ENCODE measurements around the gene MET. TPM values are rescaled to one million over a fixed set of nuclear protein-coding genes. Genes with fewer than 3 reads are reported as not detected.
"Not testable (repeated sequence)": the region's sequence is repeated elsewhere in the genome, so short reads cannot be mapped to it uniquely, and the experiment has no call there.

The MET gene
- total RNA-seq (2014; rRNA removed; shearing (Covaris generic)): 77.6 and 80.5 TPM in 2 replicates
- 21.5 and 42.8 TPM in 2 replicates for polyA plus RNA-seq (2014; cell fraction: nucleus; rRNA removed)

DNA sequence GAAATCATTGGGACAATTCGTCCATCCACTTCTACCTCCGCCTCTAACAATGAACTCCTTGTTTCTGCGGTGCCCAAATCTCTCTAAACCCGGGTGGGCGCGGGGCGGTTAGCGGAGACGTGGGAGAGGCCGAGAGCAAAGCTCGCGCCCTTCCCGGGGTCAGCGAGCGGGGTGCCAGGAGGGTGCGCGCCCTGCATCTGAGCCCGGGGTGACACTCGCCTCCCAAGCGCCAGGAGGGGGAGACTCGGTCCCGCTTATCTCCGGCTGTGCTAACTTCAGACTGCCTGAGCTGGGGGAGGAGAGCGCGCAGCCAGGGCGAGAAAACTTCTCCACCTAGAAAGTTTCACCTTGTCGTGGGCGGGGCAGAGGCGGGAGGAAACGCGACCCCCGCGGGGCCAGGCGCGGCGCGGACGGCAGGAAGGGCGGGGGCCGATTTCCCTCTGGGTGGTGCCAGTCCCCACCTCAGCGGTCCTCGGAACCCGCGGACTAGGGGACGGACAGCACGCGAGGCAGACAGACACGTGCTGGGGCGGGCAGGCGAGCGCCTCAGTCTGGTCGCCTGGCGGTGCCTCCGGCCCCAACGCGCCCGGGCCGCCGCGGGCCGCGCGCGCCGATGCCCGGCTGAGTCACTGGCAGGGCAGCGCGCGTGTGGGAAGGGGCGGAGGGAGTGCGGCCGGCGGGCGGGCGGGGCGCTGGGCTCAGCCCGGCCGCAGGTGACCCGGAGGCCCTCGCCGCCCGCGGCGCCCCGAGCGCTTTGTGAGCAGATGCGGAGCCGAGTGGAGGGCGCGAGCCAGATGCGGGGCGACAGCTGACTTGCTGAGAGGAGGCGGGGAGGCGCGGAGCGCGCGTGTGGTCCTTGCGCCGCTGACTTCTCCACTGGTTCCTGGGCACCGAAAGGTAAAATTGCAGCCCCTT, at the start of gene MET:
MET (plus strand) TSS at position 516 of the 915 bp plus-strand sequence. CDS start 26,889 bp downstream, outside the sequence.
- peak; percentile 83 for DNase-seq (ENCODE audit: extremely low read depth, low read depth)

GRCh38 chr7:116626886-116627285, 45.1 kb upstream of the MET start:
- DNase-seq (ENCODE audit: extremely low read depth, low read depth): no peak

DNA sequence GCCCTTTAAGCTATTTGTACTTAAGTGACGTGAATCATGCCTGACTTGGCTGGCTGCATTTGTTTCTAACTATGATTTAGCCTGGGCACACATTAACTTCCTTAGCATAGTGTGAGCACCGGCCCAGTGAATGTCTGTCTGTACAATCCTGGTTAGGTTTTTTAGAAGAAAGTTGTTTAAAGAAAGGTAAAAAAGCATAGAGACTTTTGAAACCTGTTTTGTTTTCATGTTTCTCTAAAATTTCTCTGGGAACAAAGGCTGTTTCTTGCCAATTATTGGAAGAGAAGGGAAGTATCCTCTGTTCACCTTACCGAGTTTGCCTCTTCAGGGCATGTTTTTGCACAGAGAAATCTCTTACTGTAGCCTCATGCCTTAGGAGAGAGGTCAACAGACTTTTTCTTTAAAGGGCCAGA, 42.9 kb upstream of the MET start:
- no peak for DNase-seq (ENCODE audit: extremely low read depth, low read depth)

DNA sequence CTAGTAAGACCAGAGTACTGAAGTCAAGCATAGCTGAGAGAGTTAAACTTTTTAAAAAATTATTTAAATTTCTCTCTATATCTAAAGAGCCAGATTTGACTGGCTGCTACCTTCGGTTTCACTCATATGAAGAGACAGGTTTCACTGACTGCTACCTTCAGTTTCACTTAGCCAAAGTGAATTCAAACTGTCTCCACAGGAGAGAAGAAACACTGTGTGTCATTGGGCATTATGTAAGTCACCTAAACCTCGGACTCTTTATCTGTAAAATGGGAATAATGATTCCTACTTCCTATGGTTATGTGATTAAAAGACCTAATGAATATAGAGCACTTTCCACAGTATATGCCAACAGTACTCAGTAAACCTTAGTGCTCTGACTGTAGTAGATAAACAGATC, 41.6 kb upstream of the MET start:
- no peak for DNase-seq (ENCODE audit: extremely low read depth, low read depth)

DNA sequence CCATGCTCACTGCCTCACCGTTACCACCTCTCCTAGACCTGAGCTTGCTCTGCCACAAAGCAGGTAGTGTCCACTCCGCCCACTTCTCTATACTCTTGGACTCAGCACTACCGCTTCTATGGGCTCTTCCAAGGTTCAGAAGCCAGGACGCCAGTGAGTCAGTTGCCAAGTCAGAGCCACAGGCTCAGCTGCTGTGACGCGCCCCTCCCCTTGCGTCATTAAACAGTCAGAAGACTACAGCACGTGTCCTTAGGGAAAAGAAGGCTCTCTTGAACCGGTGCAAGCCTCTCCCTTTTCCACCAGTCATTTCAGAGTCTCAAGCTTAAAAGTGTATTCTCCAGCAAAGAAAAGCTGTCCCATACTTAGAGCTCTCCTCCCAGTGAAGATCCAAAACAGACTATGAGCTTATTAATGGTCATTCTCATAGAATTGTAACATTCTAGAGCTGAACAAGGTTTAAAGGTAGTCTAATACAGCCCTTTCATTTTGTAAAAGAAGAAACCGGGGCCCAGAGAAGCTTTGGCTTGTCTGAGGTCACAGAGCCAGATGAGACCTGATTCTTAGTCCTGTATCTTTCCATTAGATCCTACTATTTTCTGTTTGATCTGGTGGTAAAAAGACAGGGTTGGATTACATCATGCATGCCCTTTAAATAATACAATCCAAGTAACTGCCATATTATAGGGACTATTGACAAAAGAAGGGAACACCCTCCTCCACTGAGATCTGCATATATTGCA, 40.9 kb upstream of the MET start:
- DNase-seq (ENCODE audit: extremely low read depth, low read depth): peak; percentile 95

GRCh38 chr7:116631676-116632075, 40.3 kb upstream of the MET start:
- DNase-seq (ENCODE audit: extremely low read depth, low read depth): no peak

GRCh38 chr7:116632384-116632783, 39.6 kb upstream of the MET start:
- no peak for DNase-seq (ENCODE audit: extremely low read depth, low read depth)

DNA sequence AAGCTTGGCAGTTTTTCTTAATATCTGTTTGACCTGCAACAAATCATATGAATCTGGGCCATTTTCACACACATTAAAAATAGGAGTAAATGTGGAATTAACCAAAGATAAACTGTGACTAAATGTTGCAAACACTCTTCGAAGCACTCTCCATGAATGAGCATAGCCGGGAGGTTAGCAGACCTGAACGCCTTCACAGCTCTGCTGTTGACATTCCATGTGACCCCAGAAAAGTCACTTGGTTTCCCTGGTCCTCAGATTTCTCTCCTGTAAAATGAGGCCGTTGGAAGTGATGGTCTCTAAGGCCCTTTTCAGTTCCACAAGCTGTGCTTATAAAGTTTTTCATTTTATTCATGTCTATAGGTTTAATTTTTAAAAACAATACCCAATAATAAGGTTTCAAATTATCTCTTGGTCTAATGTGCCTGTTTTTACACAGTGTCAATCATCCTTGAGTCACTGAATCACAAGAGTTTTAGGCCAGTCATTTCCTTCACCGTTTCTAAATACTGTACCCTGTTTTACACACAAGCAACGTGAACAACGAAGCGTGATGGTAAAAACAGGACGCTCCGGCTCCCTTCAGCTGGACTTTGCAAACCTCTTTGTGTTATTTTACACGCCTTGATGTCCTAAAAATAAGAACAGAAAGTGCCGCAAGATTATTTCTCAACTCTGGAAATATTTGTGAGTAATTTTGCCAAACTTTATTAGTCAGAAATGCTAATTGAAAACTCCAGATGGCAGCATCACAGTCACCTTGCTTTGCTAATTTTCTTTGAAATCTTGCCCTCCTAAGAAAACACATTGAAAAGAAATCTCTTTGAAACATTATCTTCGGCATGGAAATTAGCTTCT, 38.6 kb upstream of the MET start:
- DNase-seq (ENCODE audit: extremely low read depth, low read depth): no peak

GRCh38 chr7:116636997-116637396, 35.0 kb upstream of the MET start:
- DNase-seq (ENCODE audit: extremely low read depth, low read depth): no peak

GRCh38 chr7:116638592-116638991, 33.4 kb upstream of the MET start:
- not testable (repeated sequence) for DNase-seq (ENCODE audit: extremely low read depth, low read depth)

DNA sequence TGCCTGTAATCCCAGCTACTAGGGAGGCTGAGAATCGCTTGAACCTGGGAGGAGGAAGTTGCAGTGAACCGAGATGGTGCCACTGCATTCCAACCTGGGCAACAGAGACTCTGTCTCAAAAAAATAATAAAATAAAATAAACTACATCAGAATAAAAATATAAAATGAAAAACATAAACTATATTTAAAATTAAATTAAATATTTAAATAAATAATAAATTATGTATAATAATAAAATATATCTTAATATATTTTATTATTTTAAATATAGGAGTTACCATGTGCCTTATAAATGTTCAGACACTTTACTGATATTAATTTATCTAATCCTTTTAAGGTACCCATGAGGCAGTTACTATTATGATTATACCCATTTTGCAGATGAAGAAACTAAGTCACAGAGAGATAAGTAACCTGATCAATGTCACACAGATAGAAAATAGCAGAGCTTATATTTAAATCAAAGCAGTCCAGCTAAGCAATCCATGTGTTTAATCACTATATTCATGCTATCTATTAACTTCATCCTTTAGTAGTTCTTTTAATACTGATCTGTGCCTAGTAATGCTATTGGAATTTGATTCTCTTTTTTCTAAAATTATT, 30.3 kb upstream of the MET start:
- no peak for DNase-seq (ENCODE audit: extremely low read depth, low read depth)

DNA sequence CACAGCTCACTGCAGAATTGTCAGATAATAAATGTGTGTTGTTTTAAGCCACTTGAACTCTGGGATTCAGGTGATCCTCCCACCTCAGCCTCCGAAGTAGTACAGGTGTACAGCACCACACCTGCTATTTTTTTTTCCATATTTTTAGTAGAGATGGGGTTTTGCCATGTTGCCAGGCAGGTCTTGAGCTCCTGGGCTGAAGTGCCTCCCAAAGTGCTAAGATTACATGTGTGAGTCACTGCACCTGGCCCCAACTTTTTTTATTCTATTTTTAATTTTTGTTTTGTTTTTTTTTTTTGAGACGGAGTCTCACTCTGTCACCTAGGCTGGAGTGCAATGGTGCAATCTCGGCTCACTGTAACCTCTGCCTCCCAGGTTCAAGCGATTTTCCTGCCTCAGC, 28.8 kb upstream of the MET start:
- not testable (repeated sequence) for DNase-seq (ENCODE audit: extremely low read depth, low read depth)

GRCh38 chr7:116644628-116645027, 27.4 kb upstream of the MET start:
- no peak for DNase-seq (ENCODE audit: extremely low read depth, low read depth)

- no peak for DNase-seq (ENCODE audit: extremely low read depth, low read depth)
Measured at GRCh38 chr7:116647290-116647689, 24.7 kb upstream of the MET start.

DNA sequence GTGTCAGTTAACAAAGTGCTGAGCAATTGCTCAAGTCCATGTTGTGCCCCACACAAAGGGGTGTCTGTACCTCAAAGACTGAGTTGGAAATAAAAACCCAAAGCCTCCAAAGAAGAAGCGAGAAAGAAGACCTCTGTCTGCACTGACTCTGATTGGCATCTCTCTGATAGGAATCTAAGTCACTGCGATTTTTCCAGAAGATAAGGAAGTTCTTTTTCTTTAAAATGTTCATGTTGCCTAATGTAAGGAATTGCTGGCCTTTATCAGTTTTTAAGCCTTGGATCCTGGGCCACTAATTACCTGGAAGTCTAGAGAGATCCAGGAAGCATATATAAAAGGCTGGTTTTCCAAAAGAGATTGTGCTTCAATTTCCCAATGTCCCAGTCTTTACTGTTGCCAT, 24.1 kb upstream of the MET start:
- no peak for DNase-seq (ENCODE audit: extremely low read depth, low read depth)

- no peak for DNase-seq (ENCODE audit: extremely low read depth, low read depth)
Measured at GRCh38 chr7:116650436-116650835, 21.6 kb upstream of the MET start.

DNA sequence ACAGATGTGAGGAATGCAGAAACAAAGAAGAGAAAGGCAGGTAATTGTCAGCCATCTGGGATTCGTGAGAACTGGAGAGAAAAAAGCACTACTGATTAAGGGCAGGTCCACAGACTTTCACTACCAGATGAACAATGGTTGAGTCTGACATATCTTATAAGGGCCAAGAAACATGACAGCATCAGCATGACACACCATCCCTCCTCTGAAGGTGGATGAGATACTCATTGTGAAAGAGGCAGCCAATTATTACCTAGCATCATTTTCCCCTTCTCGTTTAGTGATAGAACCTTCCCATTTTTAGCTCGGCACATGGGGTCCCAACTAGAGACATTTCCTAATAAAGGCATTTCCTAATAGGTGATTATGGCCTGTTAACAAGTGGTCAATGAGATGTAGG, 19.2 kb upstream of the MET start:
- no peak for DNase-seq (ENCODE audit: extremely low read depth, low read depth)

GRCh38 chr7:116653204-116653603, 18.8 kb upstream of the MET start:
- no peak for DNase-seq (ENCODE audit: extremely low read depth, low read depth)

DNA sequence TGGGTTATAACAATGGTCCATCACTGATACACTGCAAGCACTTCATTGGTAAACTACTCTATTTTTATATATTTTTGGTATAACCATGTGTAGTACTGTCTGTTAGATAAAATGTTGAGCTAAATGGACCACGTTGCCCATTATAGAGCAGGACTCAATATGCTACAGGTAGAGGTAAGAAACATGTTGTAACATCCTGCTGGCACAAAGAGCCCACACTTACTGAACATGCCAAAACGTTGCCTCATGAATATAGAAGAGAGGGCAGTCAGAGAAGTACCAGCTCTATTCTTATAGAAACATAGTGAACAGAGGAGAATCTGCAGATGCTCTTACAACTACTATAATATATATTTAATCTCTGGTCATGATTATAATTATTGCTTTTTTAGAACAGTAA, 18.4 kb upstream of the MET start:
- DNase-seq (ENCODE audit: extremely low read depth, low read depth): no peak

- DNase-seq (ENCODE audit: extremely low read depth, low read depth): not testable (repeated sequence)
Measured at GRCh38 chr7:116659248-116659647, 12.7 kb upstream of the MET start.
